Progenitor cell of endocrine pancreas (in vitro differentiated cells): Measurements from ENCODE around the gene KRTAP10-12. TPM values are rescaled to one million over a fixed set of nuclear protein-coding genes. Genes with fewer than 3 reads are reported as not detected.
"Not testable (repeated sequence)": the region's sequence is repeated elsewhere in the genome, so short reads cannot be mapped to it uniquely, and the experiment has no call there.

ENCODE experiments used
- DNase-seq: peaks from one replicate; pipeline ENCODE4 v3.0.0; 2021; ENCODE audit warnings: low spot score; ENCODE audit not compliant: unreplicated experiment
- H3K27ac Mint-ChIP-seq: 2 replicates; pipeline ENCODE4 v1.8.0; 2021; ENCODE audit warnings: mild to moderate bottlenecking, moderate library complexity, mixed read lengths
- H3K27me3 Mint-ChIP-seq: 2 replicates; pipeline ENCODE4 v1.8.0; 2021; ENCODE audit warnings: mixed read lengths
- H3K36me3 Mint-ChIP-seq: 2 replicates; pipeline ENCODE4 v1.8.0; 2022; ENCODE audit warnings: mixed read lengths; ENCODE audit not compliant: insufficient read depth
- H3K4me1 Mint-ChIP-seq: 2 replicates; pipeline ENCODE4 v1.8.0; 2021; ENCODE audit warnings: low read depth, mixed read lengths
- H3K4me3 Mint-ChIP-seq: 2 replicates; pipeline ENCODE4 v1.8.0; 2021; ENCODE audit warnings: low read depth, mild to moderate bottlenecking, moderate library complexity, mixed read lengths
- H3K9me3 Mint-ChIP-seq: 2 replicates; pipeline ENCODE4 v1.8.0; 2021; ENCODE audit warnings: low read depth, mixed read lengths
- CTCF ChIP-seq: fragments of 200-600 bp; sonication (generic); IDR thresholded peaks from one replicate; pipeline ENCODE4 v1.5.0; 2021; ENCODE audit warnings: antibody characterized with exemption, mild to moderate bottlenecking; ENCODE audit not compliant: unreplicated experiment
- total RNA-seq: library from RNA; stranded (reverse); gene quantifications from 2 replicates; pipeline ENCODE4 v1.2.1, GENCODE V29; 2021

The KRTAP10-12 gene
- total RNA-seq, 1 donor from 2014 or later: not detected

- peaks cover 17% of the 10 kb centered on the region for H3K4me1 Mint-ChIP-seq
- no peak for DNase-seq
- H3K9me3 Mint-ChIP-seq: no peaks in the 10 kb centered on the region
- H3K27me3 Mint-ChIP-seq: peaks cover 59% of the 10 kb centered on the region
- H3K27ac Mint-ChIP-seq: peak overlapping the region; percentile 33
- TF ChIP-seq CTCF: peak; percentile 32
- H3K36me3 Mint-ChIP-seq: no peaks in the 10 kb centered on the region
- H3K4me3 Mint-ChIP-seq: no peak overlapping the region
Observed at GRCh38 chr21:44686000-44686781, 10.8 kb upstream of the KRTAP10-12 start.

GRCh38 chr21:44686843-44687561 lies 10.0 kb upstream of the KRTAP10-12 start:
- Mint-ChIP-seq H3K27ac (peak overlapping the region; percentile 84), H3K4me3 (no peak overlapping the region)
- no peak for DNase-seq

GRCh38 chr21:44687671-44688070 lies 9.3 kb upstream of the KRTAP10-12 start:
- no peak for DNase-seq
- peaks cover 8% of the 10 kb centered on the region for H3K9me3 Mint-ChIP-seq
- no peak for TF ChIP-seq CTCF
- peaks cover 17% of the 10 kb centered on the region for H3K4me1 Mint-ChIP-seq
- no peaks in the 10 kb centered on the region for H3K36me3 Mint-ChIP-seq
- no peak overlapping the region for H3K4me3 Mint-ChIP-seq
- H3K27me3 Mint-ChIP-seq: peaks cover 49% of the 10 kb centered on the region
- no peak overlapping the region for H3K27ac Mint-ChIP-seq

More at GRCh38 chr21:44686843-44687561, 10.0 kb upstream of the KRTAP10-12 start:
- H3K36me3 Mint-ChIP-seq: no peaks in the 10 kb centered on the region
- H3K9me3 Mint-ChIP-seq: peaks cover 4% of the 10 kb centered on the region
- H3K27me3 Mint-ChIP-seq: peaks cover 56% of the 10 kb centered on the region
- H3K4me1 Mint-ChIP-seq: peaks cover 17% of the 10 kb centered on the region
- no peak for TF ChIP-seq CTCF

- H3K4me1 Mint-ChIP-seq: peaks cover 17% of the 10 kb centered on the region
- H3K9me3 Mint-ChIP-seq: peaks cover 23% of the 10 kb centered on the region
- H3K27ac Mint-ChIP-seq, H3K36me3 Mint-ChIP-seq, H3K4me3 Mint-ChIP-seq, DNase-seq: not testable (repeated sequence)
- peaks cover 36% of the 10 kb centered on the region for H3K27me3 Mint-ChIP-seq
Observed at GRCh38 chr21:44689740-44690139, 7.2 kb upstream of the KRTAP10-12 start.

- H3K27me3 Mint-ChIP-seq: peaks cover 43% of the 10 kb centered on the region
- no peak for DNase-seq
- peaks cover 12% of the 10 kb centered on the region for H3K4me1 Mint-ChIP-seq
- H3K4me3 Mint-ChIP-seq: no peak overlapping the region
- peaks cover 2% of the 10 kb centered on the region for H3K36me3 Mint-ChIP-seq
- no peak for TF ChIP-seq CTCF
- peaks cover 23% of the 10 kb centered on the region for H3K9me3 Mint-ChIP-seq
- H3K27ac Mint-ChIP-seq: no peak overlapping the region
Observed at GRCh38 chr21:44691686-44692085, 5.3 kb upstream of the KRTAP10-12 start.
